GM12874 (cell line): ENCODE data around the gene VCAN.

ENCODE experiments used
- CTCF ChIP-seq: IDR thresholded peaks from 2 replicates; pipeline ENCODE4 v1.5.1; 2011; ENCODE audit warnings: low read depth, mild to moderate bottlenecking, control low read depth, low read length, moderate library complexity; ENCODE audit not compliant: insufficient read depth

Gene VCAN

GRCh38 chr5:83488271-83488670 lies 16.7 kb downstream of the VCAN start:
- TF ChIP-seq CTCF = no peak

- no peak for TF ChIP-seq CTCF
Measured at GRCh38 chr5:83488821-83489220, 17.3 kb downstream of the VCAN start.

- TF ChIP-seq CTCF = no peak
Measured at GRCh38 chr5:83490203-83490602, 18.7 kb downstream of the VCAN start.

- no peak for TF ChIP-seq CTCF
Measured at GRCh38 chr5:83492331-83492730, 20.8 kb downstream of the VCAN start.

GRCh38 chr5:83493644-83494043 lies 22.1 kb downstream of the VCAN start:
- TF ChIP-seq CTCF = no peak

GRCh38 chr5:83494087-83494620 lies 22.6 kb downstream of the VCAN start:
- no peak for TF ChIP-seq CTCF

- no peak for TF ChIP-seq CTCF
Measured at GRCh38 chr5:83494666-83495065, 23.1 kb downstream of the VCAN start.
